Forelimb muscle (tissue), 1 donor: Measurements from ENCODE around the gene NUDT22. TPM values are rescaled to one million over a fixed set of nuclear protein-coding genes. Genes with fewer than 3 reads are reported as not detected.
"Not testable (repeated sequence)": the region's sequence is repeated elsewhere in the genome, so short reads cannot be mapped to it uniquely, and the experiment has no call there.

Experiments used
- DNase-seq: peaks from one replicate; pipeline ENCODE4 v3.0.0-alpha.2; 2013; ENCODE audit warnings: low read depth
- polyA plus RNA-seq: library from polyadenylated mRNA; unstranded; fragments of 120-200 nt; gene quantifications from one replicate; pipeline ENCODE4 v1.2.1, GENCODE V29; 2013; ENCODE audit not compliant: insufficient read length

NUDT22 gene
- polyA plus RNA-seq, 1 donor, result 19.8 TPM

DNA sequence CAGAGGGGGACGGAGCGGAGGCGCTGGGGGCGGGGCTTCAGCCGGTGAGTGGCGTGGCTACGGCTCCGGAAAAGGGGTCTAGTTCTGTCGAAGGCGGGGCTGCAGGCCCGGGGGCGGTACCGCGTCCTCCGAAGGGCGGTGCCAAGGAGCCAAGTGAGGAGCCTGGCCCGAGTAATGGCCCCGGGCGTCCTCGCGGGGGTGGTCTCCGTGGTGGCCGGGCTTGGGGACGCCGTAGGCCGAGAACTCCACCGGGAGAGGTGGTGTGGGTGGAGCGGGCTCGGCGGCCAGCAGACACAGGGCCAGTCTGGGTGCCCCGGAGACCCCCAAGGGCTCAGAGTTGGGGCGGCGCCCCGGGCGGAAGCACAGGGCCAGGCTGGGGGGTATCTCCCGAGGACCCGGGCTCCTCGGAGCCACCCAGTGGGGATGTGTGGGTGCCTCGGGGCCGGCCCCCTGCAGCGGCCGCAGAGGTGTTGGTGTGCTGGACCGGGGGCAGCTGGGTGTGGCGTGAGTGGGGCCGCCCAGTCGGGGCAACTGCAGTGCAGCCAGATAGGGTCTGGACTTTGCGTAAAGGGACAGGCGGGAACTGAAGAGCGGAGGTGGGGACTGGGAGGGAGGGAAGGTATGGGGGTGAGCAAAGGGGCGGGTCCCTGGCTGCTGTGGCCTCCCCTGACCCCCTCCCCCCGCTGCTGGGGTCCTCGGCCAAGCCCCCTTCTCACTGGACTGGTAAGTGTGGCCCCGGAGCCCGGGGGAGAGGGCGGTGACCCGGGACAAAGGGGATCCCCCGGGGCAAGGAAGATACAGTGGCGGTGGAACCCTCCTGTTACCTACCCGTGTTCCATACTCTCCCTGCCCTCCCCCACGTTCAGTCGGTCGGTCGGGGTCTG, 15.7 kb downstream of the NUDT22 start:
- DNase-seq, result no peak

DNA sequence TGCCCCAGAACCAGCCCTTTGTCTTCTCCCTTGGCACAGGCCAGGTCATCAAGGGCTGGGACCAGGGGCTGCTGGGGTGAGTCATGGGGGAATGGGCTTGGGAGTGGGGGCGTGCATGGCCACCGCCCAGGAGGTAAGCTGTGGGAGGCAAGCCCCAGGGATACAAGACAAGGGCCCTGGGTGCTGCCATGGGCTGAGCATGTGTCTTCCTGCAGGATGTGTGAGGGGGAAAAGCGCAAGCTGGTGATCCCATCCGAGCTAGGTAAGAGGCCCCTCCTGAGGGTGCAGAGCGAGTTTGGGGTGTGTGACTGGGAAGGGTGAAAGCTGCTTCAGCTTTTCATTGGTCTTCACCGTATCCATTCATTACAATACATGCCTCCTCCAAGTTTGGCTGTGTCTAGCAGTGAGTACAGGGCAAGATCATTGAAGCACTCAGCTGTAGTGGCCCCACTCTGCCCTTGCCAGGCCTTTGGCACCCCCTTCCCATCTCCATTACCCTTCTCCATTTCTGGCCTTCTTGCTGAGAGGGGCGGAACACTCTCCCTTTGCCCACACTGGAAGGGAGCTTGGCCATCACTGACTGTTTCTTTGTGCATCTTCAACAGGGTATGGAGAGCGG, 17.3 kb downstream of the NUDT22 start:
- no peak for DNase-seq

DNA sequence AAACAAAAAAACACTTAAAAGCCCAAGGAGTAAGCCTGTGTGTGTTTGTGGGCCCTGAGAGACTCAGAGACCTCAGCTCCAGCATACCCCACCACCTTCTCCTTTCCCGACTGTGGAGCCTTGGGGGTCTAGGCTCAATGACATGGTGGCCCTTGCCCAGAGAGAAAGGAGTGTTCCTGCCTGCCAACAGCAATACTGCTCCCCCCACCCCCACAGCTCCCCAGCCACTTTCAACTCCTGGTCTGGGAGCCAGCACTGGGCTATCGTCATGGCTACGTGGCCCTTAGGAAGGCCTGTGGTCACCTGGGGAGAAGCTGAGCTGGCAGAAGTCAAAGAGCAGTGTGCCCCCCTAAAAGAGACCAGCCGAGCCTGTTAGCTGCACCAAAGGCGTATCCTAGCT, 18.0 kb downstream of the NUDT22 start:
- DNase-seq, result no peak

DNA sequence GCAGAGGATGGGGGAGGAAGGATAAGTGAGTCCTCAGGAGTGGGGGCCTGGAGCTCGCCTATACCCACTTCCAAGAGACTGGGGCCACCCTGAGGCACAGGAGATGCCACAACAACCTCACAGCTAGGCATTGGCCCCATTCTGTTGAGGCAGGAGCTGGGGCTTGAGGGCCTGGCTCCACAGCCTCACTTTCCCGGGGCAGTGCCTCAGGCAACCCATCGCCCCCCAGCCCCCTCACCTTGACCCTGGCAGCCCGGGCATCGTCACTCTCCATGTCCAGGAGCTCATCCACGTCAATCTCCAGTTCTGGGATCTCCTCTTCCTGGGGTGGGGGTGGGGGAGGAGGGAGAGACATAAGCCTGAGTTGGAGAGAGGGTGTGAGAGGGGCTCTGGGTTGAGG, 18.9 kb downstream of the NUDT22 start:
- no peak for DNase-seq

DNA sequence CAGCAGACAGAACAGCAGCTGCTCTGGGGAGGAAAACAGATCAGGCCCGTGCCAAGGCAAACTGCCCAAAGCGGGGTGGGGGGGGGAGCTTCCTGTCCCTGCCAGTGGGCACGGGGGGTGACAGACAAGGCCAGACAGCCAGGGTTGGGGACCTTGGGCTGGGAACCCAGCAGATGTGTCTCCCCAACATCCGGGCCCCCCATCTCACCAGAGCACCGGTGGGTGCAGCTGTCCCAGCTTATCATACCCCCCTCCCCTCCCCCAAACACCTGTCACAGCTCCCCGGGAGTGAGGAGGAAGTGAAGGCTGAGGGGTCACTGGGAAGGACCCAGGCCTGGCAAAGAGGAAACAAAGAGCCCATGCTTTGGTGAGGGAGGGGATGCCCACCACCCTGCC, 19.3 kb downstream of the NUDT22 start:
- no peak for DNase-seq

DNA sequence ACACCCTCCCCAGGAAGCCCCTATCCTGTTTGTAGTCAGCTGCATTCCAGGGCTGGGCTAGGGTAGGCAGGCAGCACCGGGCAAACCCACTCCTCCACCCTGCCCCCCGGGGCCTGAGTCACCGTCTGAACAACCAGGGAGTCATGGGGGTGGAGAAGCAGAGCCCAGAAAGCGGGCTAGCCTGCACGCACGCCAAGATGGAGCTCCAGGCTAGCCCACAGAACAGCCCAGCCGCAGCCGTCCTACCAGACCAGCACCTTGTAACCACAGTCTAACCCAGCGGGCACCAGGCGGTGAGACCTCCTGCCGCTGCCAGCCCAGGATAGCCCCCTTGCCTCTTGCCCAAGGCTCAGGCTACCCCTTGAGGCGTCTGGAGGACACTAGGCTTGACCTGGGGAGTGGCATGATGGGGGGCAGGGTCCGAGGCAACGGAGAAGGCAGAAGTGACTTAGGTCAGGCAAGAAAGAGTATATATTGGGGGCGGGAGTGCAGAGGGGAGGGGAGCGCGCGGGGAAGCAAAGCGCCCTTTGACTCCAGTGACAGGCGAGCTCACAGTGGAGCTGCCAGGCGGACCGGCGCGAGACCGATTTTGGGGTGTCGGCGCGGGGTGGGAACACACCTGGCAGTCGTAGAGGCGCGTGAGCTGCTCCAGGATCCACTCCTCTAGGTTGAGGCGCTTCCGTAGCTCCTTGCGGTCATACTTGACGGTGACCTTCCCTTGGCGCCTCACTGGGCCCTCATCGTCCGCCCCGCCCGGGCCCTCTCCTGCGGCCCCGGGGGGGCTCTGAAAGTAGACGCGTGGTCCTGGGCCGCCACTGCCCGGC, 19.9 kb downstream of the NUDT22 start:
- DNase-seq, result no peak

DNA sequence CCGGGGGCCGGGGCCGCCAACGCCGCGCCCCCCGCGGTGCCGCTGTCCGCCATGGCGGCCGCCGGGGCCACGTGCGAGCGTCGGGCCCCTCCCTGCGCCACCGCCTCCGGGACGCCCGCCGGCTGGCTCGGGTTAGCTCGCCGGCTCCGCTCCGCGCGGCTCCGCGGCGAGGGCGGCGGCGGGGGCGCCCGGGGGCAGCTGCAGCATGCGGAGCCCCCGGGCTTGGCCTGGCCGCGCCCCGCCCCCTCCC, 20.5 kb downstream of the NUDT22 start:
- DNase-seq, result not testable (repeated sequence)

DNA sequence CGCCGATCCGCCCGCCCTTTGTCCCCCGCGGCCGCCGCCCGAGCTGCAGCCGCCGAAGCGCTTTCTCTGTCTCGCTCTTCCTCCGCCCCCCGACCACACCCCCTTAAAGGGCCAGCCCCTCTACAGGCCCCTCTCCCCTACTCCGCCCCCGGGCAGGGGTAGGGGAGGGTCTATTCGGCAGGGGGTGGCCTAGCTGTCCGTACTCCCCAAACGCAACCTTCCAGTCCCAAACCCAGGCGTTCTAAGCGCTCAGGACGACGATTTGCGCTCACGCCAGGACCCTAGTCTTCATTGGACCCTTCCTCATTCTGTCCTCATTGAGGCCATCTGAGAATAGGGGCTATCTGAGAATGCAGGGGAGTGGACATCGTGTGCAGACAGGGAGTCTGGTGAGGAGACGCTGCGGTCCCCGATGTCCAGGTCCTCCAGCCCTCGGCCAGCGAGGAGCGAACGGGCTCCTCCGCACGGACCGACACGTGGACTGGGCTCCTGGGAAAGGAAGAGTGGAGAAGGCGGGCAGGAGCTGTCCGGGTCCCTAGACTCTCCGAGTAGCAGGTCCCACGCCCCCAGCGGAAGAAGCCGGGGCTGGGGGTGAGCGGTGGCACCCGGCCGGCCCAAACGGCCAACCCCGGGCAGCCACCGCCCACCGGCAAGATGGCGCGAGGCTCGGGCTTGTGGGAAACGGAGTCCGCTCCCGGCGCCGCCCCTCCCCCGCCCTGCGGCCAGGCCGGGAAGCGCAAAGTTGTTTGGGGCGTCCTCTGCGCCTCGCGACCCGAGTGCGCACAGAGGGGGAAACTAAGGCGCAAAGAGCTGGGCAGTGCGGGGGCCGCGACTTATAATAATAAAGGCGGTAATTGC, 21.0 kb downstream of the NUDT22 start, which contains the start of gene PPP1R14B:
PPP1R14B (minus strand) TSS at position 73 of the 858 bp plus-strand sequence. CDS start 270 bp downstream, outside the sequence.
- no peak for DNase-seq

DNA sequence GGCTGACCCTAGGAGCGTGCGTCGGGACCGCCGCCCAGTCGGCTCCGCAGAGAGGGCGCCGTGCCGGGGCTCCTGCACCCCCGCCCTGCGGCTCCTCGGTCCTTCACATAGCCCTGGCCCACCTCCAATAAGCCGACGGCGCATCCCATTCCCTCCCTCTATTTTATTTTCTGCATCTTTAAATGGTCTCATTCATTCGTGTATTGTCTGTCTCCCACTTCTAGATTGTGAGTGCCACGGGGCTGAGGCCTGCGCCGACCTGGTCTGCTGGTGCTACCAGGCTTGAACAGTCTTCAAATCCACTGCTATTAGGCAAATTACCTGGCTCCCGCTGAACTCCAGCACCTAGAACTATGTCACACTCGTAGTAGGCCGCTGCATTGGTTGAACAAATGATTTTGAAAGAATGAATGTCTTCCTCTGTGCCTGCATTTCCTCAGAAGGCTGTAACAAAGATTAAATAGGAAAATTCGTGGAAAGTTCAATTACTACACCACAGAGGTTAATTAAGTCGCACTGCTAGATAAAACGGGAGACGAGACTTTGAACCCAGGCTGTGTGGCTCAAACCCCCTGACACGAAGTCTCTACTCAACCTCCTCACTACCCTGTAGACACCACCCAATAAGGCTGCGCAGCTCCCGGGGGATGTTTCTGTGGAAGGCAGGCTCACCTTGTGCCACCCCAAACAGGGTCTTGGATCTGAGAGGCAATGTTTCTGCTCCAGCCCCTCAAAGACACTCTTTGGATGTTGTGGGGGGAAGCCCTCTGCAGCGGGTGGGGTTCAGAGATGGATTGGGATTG, 21.9 kb downstream of the NUDT22 start:
- DNase-seq, result no peak

DNA sequence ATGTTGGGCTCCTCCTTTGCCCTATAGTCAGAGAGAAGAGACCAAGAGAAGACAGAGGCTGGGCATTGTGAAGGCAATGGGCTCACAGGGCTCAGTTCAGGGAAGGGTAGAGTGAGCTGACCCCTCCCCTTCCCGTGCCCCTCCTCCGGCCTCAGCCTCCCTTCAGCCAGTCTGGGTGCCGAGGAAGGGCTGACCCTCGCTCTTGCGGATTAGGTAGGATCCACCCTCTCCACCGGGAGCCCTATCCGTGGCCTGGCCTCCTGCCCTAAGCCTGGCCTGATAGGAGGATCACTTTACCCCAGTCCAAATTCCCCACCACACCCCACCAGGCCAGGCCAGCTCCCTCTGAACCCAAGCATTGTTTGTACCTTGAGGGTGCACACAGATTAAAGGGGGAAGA, 22.5 kb downstream of the NUDT22 start:
- DNase-seq, result no peak

DNA sequence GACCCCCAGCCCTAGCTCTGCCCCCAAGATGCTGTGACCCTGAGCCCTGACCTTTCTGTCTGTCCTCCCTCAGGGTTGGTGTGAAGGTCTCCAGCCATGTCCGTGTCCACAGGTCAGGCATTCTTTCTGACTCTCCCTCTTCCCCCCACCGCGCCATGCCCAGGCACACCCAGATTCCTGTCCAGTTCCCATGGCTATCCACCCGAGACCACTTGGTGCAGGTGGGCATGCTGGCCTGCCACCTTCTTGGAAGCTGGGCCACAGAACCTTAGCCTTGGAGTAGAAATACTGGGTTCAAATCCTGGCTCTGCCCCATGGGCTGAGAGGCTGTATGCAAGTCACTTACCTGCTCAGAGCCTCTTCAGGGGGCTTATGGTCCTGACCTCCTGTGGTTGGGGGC, 23.0 kb downstream of the NUDT22 start:
- DNase-seq, result no peak

DNA sequence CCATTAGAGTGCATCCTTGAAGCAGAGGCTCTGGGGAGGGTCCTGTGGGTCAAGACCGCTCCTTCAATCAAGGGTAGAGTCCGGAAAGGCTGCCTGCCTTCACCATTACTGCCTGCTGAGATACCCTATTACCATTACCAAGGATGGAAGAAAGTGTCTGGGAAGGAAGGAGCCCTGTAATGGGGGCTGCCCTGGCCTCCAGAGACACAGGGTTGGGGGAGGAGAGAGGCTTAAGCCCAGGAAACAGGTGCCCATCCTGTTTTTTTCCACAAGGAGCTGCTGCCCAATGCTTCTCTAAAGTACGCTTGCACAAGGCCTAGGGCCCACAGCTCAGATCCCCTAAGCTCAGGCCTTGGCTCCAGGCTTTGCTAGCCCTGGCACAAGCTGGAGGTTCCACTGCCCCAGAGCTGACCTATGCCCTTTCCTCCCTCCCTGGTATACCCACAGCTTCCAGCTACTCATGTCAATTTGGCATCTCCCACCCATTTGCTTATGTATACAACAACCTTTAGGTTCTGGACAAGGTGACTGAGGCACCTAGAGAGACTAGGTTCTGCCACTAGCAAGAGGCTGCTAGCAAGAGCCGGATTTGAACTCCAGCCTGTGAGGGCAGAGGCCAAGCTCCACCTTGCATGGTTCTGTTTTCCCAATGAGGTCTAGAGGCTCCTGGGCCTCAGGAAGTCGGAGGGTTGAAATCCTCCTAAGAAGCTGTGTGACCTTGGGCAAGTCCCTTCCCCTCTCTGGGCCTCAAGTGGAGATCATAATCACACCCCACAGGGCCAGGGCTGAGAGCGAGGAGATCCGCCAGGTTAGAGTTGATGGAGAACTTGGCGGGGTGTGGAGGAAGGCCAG, 23.7 kb downstream of the NUDT22 start:
- DNase-seq, result no peak

DNA sequence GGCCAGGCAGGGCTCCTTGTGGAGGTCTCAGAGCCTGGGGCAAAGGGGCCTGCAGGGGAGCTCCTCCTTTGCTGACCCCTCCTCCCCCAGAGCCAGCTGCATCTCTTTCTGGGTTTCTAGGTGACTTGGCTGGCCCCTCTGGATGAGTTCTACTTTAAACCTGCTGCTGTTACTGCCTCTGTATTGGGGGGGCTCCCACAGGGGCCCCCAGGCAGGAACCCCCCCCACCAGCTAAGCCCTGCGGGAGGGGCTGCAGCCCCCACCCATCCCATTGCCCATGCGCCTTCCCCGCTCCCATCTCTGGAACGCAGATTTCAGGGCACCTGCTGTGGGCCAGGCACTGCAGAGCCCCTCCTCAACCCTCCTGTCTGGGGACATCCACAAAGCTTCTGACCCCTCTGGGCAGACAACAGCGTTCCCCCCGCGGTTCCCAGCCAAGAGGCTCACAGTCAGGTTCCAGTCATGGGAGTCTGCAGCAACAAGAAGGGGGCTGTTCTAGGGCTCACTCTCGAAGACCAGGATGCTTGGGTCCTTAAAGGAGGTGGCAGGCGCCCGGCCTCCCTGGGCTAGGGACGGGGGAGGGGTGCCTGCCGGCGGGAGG, 24.4 kb downstream of the NUDT22 start:
- no peak for DNase-seq

DNA sequence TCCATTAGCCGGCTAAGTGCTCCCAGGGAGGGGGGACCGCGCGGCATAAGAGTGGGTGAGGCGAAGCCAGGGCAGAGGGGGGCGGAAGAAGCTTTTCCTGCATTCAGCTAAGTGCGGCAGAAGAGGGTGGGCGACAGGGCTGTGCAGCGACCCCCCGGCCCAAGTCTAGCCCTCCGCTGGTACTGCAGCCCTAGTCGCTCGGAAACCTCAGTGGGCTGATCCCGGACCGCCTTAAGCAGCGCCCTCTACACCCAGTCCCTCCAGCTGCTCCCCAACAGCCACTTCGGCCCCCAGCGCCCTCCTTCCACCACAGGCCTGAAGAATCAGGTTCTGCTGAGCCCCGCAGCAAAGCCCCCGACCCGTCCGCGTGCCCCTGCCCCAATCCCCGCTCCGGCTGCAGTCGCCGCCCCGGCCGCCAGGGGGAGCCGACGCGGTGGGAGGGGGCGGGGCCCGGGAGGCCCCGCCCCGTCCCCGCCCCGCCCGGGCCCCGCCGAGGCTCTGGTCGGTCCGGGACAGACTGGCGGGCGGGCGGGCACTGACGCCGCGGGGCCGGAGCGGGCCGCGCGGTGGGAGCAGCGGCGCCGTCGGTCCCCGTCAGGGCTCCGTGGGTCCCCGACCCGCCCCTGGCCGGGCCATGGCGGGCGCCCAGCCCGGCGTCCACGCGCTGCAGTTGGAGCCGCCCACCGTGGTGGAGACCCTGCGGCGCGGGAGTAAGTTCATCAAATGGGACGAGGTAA, 25.1 kb downstream of the NUDT22 start, which contains the start of gene PLCB3:
PLCB3 (plus strand) TSS at position 515 of the 737 bp plus-strand sequence; CDS start at position 635, 120 bp downstream.
- no peak for DNase-seq

DNA sequence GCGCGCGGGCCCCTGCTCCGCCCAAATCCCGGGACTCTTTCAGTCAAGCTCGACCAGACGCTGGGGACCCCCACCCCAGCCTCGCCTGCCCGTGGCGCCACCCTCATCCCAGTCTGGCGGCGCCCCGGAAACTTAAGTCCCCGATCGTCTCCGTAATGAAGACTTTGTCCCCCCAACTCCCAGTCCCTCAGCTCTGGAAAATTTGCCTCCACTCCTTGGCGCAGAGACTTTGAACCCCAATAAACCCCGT, 25.6 kb downstream of the NUDT22 start:
- no peak for DNase-seq

DNA sequence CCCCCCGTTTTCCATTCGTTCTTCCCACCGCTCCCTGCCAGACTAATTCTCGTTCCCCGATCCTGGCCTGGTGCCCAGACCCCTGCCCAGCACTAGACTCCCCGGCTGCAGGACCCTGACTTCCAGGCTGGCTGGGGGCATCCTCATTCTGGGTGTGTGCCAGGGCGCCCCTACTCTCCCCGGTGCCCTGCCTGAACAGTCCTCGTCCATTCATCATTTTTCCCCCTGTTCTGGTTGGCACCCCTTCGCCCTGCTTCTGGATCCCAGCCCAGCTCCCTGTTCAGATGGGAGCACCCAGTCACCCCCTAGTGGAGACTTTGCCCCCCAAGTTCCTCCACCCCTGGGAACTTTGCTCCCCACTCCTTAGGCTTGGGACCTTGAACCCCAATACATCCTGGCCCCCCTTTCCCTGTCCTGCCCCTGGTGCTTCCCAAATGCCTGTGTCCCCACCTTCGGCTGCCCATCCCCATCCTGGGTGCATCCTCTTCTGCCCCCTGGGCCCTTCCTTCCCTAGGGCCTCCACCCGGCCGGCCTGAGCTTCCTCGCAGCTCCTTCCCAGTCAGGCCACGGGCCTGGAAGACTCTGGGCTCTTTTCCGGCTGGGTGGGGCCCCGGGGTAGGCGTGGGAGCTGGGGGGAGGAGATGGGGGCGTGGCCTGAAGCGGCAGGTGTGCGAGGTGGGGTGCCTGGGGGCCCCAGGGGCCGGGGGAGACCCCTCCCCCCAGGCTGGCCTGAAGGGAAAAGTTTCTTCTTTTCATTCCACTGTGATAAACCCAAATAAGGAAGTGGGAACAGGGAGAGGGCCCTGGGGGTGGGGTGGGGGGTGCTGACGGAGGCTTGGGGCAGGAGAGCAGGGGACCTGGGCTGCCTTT, 26.2 kb downstream of the NUDT22 start:
- DNase-seq, result no peak

DNA sequence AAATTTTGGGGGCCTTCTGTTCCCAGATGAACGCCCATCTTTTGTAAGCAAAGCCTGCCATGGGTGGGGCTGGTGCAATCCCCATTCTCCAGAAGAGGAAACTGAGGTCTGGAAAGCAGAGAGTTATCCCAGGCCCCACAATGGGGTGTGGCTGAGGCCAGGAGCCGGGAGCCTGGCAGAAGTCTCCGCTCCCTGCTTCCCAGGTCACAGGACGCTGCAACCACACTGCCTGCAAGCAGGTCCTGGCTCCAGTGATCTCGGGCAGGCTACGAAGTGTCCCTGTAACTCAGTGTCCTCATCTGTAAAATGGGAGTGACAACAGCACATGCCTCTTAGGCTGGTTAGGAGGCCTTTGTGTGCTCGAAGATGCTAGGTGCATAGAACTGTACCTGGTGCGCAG, 27.0 kb downstream of the NUDT22 start:
- no peak for DNase-seq

DNA sequence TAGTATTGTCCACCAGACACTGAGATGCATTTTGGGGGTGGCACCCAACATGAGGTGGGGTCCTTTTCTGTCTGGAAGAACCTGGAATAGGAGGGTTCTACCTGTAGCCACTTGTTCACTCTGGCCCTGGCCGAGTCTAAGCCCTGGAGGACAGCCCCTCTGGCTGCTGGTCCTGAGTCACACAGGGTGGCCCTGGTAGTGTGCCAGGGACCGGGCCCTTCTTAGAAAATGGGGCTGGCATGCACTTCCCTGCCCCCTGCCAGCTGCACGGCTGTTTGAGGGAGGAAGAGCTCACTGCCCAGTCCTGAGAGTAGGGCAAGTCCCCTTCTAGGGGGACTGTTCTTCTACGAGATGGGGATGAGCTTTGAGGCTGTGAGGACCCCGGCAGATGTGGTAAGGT, 27.4 kb downstream of the NUDT22 start:
- no peak for DNase-seq
